ENCODE data around the gene GRM5. TPM values are rescaled to one million over a fixed set of nuclear protein-coding genes. Genes with fewer than 3 reads are reported as not detected.

The GRM5 gene
- total and polyA plus RNA-seq, 4 donors: not detected

DNA sequence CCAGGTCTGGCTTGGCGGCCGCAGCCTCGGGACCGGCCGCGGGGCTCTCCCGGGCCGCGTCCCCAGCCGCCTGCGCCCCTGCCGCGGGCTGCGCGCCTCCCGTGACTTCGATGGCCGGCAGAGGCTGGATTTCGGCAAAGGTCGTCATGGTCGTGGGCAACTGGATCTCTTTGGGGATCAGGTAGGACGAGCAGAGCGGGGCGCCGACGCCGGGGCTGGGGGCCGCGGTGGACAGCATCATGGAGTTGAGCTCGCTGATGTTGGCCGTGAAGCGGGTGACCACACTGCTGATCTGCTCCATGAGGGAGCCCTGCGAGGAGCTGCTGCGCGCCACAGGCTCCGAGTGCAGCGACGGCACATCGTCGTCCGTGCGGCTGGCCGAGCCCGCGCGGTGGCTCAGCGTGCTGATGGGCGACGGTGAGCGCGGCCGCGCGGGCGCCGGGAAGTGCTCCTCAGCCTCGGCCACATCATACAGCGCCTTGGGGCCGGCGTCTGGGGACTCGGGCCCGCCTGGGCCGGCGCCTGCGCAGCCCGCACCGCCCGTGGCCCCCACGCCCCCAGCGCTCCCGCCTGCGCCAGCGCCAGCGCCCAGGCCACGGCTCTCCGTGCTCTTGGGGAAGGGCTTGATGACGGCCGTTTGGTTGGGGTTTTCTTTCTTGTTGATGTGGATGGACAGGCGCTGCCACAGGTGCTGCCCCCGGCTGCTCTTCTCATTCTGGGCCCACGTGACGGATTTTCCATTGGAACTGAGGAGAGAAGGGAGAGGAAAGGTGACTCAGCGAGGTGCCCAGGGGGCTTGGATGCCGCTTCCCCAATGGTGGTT, 556.8 kb downstream of the GRM5 start:
- TF ChIP-seq HNF4A (conservative IDR thresholded peaks at IDR 0.05) (no peak), GABPA (IDR thresholded peaks at IDR 0.05 in 1 of 2, conservative IDR thresholded peaks at IDR 0.05 in 1 of 2) (no peak), HNF4G (IDR thresholded peaks at IDR 0.05) (no peak), RAD21 (IDR thresholded peaks at IDR 0.05) (no peak), TAF1 (conservative IDR thresholded peaks at IDR 0.05) (no peak), FOXA1 (IDR thresholded peaks at IDR 0.05) (no peak), RXRA (IDR thresholded peaks at IDR 0.05) (no peak), YY1 (IDR thresholded peaks at IDR 0.05) (no peak), EGR1 (IDR thresholded peaks at IDR 0.05; ENCODE audit: low read depth in 2 of 2) (no peak), FOXA2 (IDR thresholded peaks at IDR 0.05) (no peak), SP1 (IDR thresholded peaks at IDR 0.05) (no peak), JUND (IDR thresholded peaks at IDR 0.05) (no peak), NR2F2 (IDR thresholded peaks at IDR 0.05) (no peak)
- TF ChIP-seq, protein P1, sequence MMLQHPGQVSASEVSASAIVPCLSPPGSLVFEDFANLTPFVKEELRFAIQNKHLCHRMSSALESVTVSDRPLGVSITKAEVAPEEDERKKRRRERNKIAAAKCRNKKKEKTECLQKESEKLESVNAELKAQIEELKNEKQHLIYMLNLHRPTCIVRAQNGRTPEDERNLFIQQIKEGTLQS (IDR thresholded peaks at IDR 0.05): no peak
- TF ChIP-seq, protein P2, sequence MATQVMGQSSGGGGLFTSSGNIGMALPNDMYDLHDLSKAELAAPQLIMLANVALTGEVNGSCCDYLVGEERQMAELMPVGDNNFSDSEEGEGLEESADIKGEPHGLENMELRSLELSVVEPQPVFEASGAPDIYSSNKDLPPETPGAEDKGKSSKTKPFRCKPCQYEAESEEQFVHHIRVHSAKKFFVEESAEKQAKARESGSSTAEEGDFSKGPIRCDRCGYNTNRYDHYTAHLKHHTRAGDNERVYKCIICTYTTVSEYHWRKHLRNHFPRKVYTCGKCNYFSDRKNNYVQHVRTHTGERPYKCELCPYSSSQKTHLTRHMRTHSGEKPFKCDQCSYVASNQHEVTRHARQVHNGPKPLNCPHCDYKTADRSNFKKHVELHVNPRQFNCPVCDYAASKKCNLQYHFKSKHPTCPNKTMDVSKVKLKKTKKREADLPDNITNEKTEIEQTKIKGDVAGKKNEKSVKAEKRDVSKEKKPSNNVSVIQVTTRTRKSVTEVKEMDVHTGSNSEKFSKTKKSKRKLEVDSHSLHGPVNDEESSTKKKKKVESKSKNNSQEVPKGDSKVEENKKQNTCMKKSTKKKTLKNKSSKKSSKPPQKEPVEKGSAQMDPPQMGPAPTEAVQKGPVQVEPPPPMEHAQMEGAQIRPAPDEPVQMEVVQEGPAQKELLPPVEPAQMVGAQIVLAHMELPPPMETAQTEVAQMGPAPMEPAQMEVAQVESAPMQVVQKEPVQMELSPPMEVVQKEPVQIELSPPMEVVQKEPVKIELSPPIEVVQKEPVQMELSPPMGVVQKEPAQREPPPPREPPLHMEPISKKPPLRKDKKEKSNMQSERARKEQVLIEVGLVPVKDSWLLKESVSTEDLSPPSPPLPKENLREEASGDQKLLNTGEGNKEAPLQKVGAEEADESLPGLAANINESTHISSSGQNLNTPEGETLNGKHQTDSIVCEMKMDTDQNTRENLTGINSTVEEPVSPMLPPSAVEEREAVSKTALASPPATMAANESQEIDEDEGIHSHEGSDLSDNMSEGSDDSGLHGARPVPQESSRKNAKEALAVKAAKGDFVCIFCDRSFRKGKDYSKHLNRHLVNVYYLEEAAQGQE (IDR thresholded peaks at IDR 0.05): no peak
- TF ChIP-seq, protein P3, sequence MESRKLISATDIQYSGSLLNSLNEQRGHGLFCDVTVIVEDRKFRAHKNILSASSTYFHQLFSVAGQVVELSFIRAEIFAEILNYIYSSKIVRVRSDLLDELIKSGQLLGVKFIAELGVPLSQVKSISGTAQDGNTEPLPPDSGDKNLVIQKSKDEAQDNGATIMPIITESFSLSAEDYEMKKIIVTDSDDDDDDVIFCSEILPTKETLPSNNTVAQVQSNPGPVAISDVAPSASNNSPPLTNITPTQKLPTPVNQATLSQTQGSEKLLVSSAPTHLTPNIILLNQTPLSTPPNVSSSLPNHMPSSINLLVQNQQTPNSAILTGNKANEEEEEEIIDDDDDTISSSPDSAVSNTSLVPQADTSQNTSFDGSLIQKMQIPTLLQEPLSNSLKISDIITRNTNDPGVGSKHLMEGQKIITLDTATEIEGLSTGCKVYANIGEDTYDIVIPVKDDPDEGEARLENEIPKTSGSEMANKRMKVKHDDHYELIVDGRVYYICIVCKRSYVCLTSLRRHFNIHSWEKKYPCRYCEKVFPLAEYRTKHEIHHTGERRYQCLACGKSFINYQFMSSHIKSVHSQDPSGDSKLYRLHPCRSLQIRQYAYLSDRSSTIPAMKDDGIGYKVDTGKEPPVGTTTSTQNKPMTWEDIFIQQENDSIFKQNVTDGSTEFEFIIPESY (IDR thresholded peaks at IDR 0.05): no peak
- TF ChIP-seq, protein P4, sequence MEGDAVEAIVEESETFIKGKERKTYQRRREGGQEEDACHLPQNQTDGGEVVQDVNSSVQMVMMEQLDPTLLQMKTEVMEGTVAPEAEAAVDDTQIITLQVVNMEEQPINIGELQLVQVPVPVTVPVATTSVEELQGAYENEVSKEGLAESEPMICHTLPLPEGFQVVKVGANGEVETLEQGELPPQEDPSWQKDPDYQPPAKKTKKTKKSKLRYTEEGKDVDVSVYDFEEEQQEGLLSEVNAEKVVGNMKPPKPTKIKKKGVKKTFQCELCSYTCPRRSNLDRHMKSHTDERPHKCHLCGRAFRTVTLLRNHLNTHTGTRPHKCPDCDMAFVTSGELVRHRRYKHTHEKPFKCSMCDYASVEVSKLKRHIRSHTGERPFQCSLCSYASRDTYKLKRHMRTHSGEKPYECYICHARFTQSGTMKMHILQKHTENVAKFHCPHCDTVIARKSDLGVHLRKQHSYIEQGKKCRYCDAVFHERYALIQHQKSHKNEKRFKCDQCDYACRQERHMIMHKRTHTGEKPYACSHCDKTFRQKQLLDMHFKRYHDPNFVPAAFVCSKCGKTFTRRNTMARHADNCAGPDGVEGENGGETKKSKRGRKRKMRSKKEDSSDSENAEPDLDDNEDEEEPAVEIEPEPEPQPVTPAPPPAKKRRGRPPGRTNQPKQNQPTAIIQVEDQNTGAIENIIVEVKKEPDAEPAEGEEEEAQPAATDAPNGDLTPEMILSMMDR (IDR thresholded peaks at IDR 0.05; ENCODE audit: low read depth, low read length, missing input control): no peak
- TF ChIP-seq, protein P5, sequence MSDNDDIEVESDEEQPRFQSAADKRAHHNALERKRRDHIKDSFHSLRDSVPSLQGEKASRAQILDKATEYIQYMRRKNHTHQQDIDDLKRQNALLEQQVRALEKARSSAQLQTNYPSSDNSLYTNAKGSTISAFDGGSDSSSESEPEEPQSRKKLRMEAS (IDR thresholded peaks at IDR 0.05): no peak
- Histone ChIP-seq H3K36me3 (ENCODE audit: control insufficient read depth in 4 of 4, insufficient read depth in 3 of 4, low read depth in 1 of 4, low read length in 3 of 4) (no peaks in the 10 kb centered on the region), H3K9me3 (ENCODE audit: control insufficient read depth in 4 of 4, low read length in 3 of 4) (no peaks in the 10 kb centered on the region), H3K9ac (ENCODE audit: low read depth in 1 of 2, low read length in 2 of 2) (no peak overlapping the region), H3K4me3 (ENCODE audit: low read depth in 1 of 3, low read length in 3 of 3) (peak overlapping the region in 1 of 3 donors; percentile 42), H3K27ac (ENCODE audit: low read depth in 1 of 2, low read length in 2 of 2) (no peak overlapping the region), H3K27me3 (ENCODE audit: control insufficient read depth in 4 of 4, insufficient read depth in 4 of 4, low read length in 3 of 4) (peaks cover 3 to 10% (median 7%) of the 10 kb centered on the region in 4 donors), H3K4me1 (ENCODE audit: control insufficient read depth in 4 of 4, insufficient read depth in 4 of 4, low read length in 3 of 4) (peaks cover 5 to 17% (median 10%) of the 10 kb centered on the region in 4 donors)
- DNase-seq (ENCODE audit: low spot score): no peak
- 5% methylated on average over 84 of the region's 84 CpGs for WGBS
